Measurements from ENCODE around the gene DAB1.

Gene DAB1

GRCh38 chr1:57319165-57319564 is 104.7 kb downstream of the DAB1 start:
- DNase-seq (ENCODE audit: low read depth, low spot score), result no peak

GRCh38 chr1:57316861-57317260 is 107.0 kb downstream of the DAB1 start:
- no peak for DNase-seq (ENCODE audit: low read depth, low spot score)

GRCh38 chr1:57316291-57316690 is 107.6 kb downstream of the DAB1 start:
- DNase-seq (ENCODE audit: low read depth, low spot score), result no peak

GRCh38 chr1:57312869-57313268 is 111.0 kb downstream of the DAB1 start:
- DNase-seq (ENCODE audit: low read depth, low spot score), result no peak

- no peak for DNase-seq (ENCODE audit: low read depth, low spot score)
Measured at GRCh38 chr1:57311411-57311810, 112.4 kb downstream of the DAB1 start.

GRCh38 chr1:57311006-57311405 is 112.9 kb downstream of the DAB1 start:
- no peak for DNase-seq (ENCODE audit: low read depth, low spot score)

- DNase-seq (ENCODE audit: low read depth, low spot score), result no peak
Measured at GRCh38 chr1:57309630-57310029, 114.2 kb downstream of the DAB1 start.

GRCh38 chr1:57307392-57308170 is 116.3 kb downstream of the DAB1 start:
- DNase-seq (ENCODE audit: low read depth, low spot score), result peak; percentile 77

- no peak for DNase-seq (ENCODE audit: low read depth, low spot score)
Measured at GRCh38 chr1:57304591-57304990, 119.3 kb downstream of the DAB1 start.

GRCh38 chr1:57302812-57303596 is 120.9 kb downstream of the DAB1 start:
- DNase-seq (ENCODE audit: low read depth, low spot score), result no peak

GRCh38 chr1:57300186-57300585 is 123.7 kb downstream of the DAB1 start:
- no peak for DNase-seq (ENCODE audit: low read depth, low spot score)

GRCh38 chr1:57296726-57297250 is 127.1 kb downstream of the DAB1 start:
- DNase-seq (ENCODE audit: low read depth, low spot score), result no peak

GRCh38 chr1:57295326-57295725 is 128.5 kb downstream of the DAB1 start:
- no peak for DNase-seq (ENCODE audit: low read depth, low spot score)

GRCh38 chr1:57294177-57294576 is 129.7 kb downstream of the DAB1 start:
- DNase-seq (ENCODE audit: low read depth, low spot score), result no peak

- no peak for DNase-seq (ENCODE audit: low read depth, low spot score)
Measured at GRCh38 chr1:57293214-57293613, 130.6 kb downstream of the DAB1 start.

- no peak for DNase-seq (ENCODE audit: low read depth, low spot score)
Measured at GRCh38 chr1:57289781-57290180, 134.1 kb downstream of the DAB1 start.

GRCh38 chr1:57285992-57286391 is 137.9 kb downstream of the DAB1 start:
- no peak for DNase-seq (ENCODE audit: low read depth, low spot score)

- DNase-seq (ENCODE audit: low read depth, low spot score), result no peak
Measured at GRCh38 chr1:57282411-57282810, 141.4 kb downstream of the DAB1 start.

GRCh38 chr1:57281324-57281723 is 142.5 kb downstream of the DAB1 start:
- no peak for DNase-seq (ENCODE audit: low read depth, low spot score)

- DNase-seq (ENCODE audit: low read depth, low spot score), result no peak
Measured at GRCh38 chr1:57279909-57280666, 143.8 kb downstream of the DAB1 start.

GRCh38 chr1:57278558-57278957 is 145.3 kb downstream of the DAB1 start:
- no peak for DNase-seq (ENCODE audit: low read depth, low spot score)

- no peak for DNase-seq (ENCODE audit: low read depth, low spot score)
Measured at GRCh38 chr1:57277681-57278080, 146.2 kb downstream of the DAB1 start.
